ENCODE data around the gene KIAA0319L. TPM values are rescaled to one million over a fixed set of nuclear protein-coding genes. Genes with fewer than 3 reads are reported as not detected.

Gene KIAA0319L
- total RNA-seq, 2 donors from 2014 or later: 62.4 to 62.6 TPM

DNA sequence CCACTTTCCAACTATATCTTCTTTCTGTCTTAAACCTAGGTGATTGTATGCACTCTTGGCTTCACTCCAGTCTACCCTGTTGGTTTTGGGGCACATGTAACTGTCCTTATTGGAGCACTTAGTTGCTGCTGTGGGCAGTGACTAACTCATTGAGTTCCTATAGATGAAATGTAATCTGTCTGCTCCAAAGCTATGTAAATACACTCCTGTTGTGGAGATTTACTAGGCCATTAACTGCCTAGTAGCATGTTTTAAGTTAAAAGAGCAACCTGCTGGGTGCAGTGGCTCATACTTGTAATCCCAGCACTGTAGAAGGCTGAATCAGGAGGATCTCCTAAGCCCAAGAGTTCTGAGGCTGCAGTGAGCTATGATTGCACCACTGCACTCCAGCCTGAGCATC is 151.1 kb downstream of the KIAA0319L start:
- no peaks in the 10 kb centered on the region for H3K4me1 ChIP-seq (ENCODE audit: control insufficient read depth in 1 of 2, low read depth in 2 of 2)
- H3K9me3 ChIP-seq: no peaks in the 10 kb centered on the region
- ATAC-seq (ENCODE audit: insufficient number of reproducible peaks, low FRiP score, low read depth) (no peak), DNase-seq (ENCODE audit: low spot score) (no peak)
- no peak overlapping the region for H3K4me3 ChIP-seq
- no peak overlapping the region for H3K27ac ChIP-seq
- TF ChIP-seq, protein P1, sequence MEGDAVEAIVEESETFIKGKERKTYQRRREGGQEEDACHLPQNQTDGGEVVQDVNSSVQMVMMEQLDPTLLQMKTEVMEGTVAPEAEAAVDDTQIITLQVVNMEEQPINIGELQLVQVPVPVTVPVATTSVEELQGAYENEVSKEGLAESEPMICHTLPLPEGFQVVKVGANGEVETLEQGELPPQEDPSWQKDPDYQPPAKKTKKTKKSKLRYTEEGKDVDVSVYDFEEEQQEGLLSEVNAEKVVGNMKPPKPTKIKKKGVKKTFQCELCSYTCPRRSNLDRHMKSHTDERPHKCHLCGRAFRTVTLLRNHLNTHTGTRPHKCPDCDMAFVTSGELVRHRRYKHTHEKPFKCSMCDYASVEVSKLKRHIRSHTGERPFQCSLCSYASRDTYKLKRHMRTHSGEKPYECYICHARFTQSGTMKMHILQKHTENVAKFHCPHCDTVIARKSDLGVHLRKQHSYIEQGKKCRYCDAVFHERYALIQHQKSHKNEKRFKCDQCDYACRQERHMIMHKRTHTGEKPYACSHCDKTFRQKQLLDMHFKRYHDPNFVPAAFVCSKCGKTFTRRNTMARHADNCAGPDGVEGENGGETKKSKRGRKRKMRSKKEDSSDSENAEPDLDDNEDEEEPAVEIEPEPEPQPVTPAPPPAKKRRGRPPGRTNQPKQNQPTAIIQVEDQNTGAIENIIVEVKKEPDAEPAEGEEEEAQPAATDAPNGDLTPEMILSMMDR (IDR thresholded peaks at IDR 0.05): no peak
- no peaks in the 10 kb centered on the region for H3K27me3 ChIP-seq (replicated peaks; ENCODE audit: insufficient read depth)
- peaks cover 26% of the 10 kb centered on the region for H3K36me3 ChIP-seq

DNA sequence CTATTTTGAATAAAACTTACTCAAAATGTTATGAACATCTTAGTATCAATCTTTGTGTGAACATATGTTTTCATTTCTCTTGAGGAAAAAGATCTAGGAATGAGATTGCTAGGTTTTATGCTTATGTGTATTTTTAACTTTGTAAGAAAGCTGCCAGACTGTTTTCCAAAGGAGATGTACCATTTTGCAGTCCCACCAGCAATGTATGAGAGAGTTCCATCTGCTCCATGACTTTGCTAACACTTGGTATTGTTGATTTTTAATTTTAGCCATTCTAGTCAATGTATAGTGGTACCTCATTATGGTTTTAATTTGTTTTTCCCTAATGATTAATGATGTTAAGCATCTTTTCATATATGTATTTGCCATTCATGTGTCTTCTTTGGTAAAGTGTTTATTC is 156.2 kb downstream of the KIAA0319L start:
- Histone ChIP-seq H3K27ac (no peak overlapping the region), H3K4me1 (ENCODE audit: control insufficient read depth in 1 of 2, low read depth in 2 of 2) (no peaks in the 10 kb centered on the region), H3K9me3 (no peaks in the 10 kb centered on the region), H3K27me3 (replicated peaks; ENCODE audit: insufficient read depth) (no peaks in the 10 kb centered on the region), H3K36me3 (peaks cover 27% of the 10 kb centered on the region), H3K4me3 (no peak overlapping the region)
- no peak for ATAC-seq (ENCODE audit: insufficient number of reproducible peaks, low FRiP score, low read depth)
- DNase-seq (ENCODE audit: low spot score): no peak
- TF ChIP-seq, protein P1 (IDR thresholded peaks at IDR 0.05): no peak

DNA sequence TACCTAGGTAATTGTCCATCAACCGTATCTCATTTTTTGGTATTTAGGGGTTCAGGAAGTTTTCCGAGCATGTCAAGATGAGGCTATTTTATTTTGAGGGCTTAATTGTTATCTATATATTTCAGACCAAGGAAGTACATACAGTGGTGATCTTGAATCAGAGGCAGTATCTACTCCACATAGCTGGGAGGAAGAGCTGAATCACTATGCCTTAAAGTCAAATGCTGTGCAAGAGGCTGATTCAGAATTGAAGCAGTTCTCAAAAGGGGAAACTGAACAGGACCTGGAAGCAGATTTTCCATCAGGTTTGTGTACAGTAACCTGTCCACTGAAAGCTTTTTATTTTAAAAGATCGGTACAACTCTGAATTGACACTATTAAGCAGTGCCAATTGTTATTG is 158.5 kb downstream of the KIAA0319L start:
- no peaks in the 10 kb centered on the region for H3K27me3 ChIP-seq (replicated peaks; ENCODE audit: insufficient read depth)
- H3K4me3 ChIP-seq: no peak overlapping the region
- no peaks in the 10 kb centered on the region for H3K4me1 ChIP-seq (ENCODE audit: control insufficient read depth in 1 of 2, low read depth in 2 of 2)
- H3K27ac ChIP-seq: no peak overlapping the region
- no peak for ATAC-seq (ENCODE audit: insufficient number of reproducible peaks, low FRiP score, low read depth)
- TF ChIP-seq, protein P1 (IDR thresholded peaks at IDR 0.05): no peak
- H3K36me3 ChIP-seq: peaks cover 21% of the 10 kb centered on the region
- no peaks in the 10 kb centered on the region for H3K9me3 ChIP-seq
- DNase-seq (ENCODE audit: low spot score): no peak

DNA sequence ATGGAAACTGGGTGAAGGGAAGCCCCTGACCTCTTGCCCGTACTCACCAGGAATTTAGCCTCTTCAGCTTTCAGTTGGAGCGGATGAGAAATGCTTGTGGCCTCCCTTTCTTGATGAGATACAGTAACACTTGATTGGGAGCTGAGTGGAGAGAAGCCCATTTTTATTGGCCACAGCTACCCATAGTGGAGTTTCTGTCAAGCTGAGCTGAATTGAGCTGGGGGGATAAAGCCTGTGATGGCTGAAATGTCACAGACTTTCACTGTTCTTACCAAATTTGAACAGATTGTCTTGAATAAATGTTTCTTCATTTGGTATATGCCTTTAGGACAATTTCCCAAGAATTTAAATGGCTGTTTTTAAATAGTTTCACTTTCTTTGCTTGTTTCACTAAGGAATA is 162.8 kb downstream of the KIAA0319L start:
- Histone ChIP-seq H3K9me3 (no peaks in the 10 kb centered on the region), H3K4me1 (ENCODE audit: control insufficient read depth in 1 of 2, low read depth in 2 of 2) (no peaks in the 10 kb centered on the region), H3K36me3 (peaks cover 25% of the 10 kb centered on the region), H3K27me3 (replicated peaks; ENCODE audit: insufficient read depth) (no peaks in the 10 kb centered on the region), H3K27ac (no peak overlapping the region), H3K4me3 (no peak overlapping the region)
- ATAC-seq (ENCODE audit: insufficient number of reproducible peaks, low FRiP score, low read depth) (no peak), DNase-seq (ENCODE audit: low spot score) (no peak)
- TF ChIP-seq, protein P1 (IDR thresholded peaks at IDR 0.05): no peak

DNA sequence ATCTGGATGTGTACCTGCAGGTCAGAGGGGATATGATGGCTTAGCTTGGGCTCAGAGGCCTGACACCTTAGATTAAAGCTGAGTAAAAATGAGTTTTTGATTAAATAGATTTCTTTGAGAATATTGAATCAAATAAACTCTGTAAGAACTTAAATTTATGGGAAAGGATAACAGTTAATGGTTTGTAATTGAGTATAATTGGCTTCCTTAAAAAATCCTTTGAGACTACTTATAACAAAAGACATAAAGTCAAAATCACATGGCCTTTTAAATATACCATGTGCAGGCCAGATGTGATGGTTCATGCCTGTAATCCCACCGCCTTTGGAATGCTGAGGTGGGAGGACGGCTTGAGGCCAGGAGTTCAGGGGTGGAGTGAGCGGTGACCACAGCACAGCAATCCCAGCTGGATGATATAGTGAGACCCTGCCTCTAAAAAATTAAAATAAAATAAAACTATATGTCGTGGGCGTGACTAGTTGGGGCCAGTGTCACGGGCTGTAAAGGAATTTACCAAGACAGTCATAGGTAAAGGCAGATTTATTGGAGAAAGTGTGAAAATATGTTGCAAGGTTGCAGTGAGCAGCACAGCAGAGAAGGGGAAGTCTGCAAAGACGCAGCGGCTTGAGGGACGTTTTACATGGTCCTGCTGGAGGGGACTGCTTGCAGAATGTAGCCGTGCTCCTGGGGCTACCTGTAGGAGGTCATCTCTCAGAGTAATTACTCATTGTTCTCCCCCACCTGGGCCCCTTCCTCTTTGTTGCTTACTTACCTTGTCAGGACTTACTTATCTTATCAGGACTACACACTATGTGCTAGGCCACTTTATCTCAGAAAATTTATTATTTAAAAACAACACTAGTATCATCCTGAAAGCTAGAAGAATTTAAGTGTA is 166.4 kb downstream of the KIAA0319L start:
- DNase-seq (ENCODE audit: low spot score) (no peak), ATAC-seq (ENCODE audit: insufficient number of reproducible peaks, low FRiP score, low read depth) (no peak)
- Histone ChIP-seq H3K27me3 (replicated peaks; ENCODE audit: insufficient read depth) (no peaks in the 10 kb centered on the region), H3K9me3 (no peaks in the 10 kb centered on the region), H3K4me1 (ENCODE audit: control insufficient read depth in 1 of 2, low read depth in 2 of 2) (no peaks in the 10 kb centered on the region), H3K4me3 (no peak overlapping the region), H3K36me3 (peaks cover 11% of the 10 kb centered on the region), H3K27ac (no peak overlapping the region)
- TF ChIP-seq, protein P1 (IDR thresholded peaks at IDR 0.05): no peak

Measured in thoracic aorta (tissue), 2 donors.